DOHH2 (cell line): Measurements from ENCODE around the gene ARRB2.

Experiments
- H3F3A ChIP-seq: fragments of 200-600 bp; sonication (generic), shearing (Covaris generic); 2 replicates; pipeline ENCODE4 v1.6.0; 2016; ENCODE audit warnings: antibody characterized with exemption, mild to moderate bottlenecking; ENCODE audit not compliant: control insufficient read depth, insufficient read depth
- H3K27ac ChIP-seq: fragments of 200-600 bp; sonication (generic); 2 replicates; pipeline ENCODE4 v1.5.1; 2014; ENCODE audit warnings: low read depth, mild to moderate bottlenecking, low read length, moderate library complexity
- H3K27me3 ChIP-seq: fragments of 200-600 bp; sonication (generic); 2 replicates; pipeline ENCODE4 v1.6.1; 2014; ENCODE audit warnings: mild to moderate bottlenecking, low read length, mixed read lengths; ENCODE audit not compliant: control insufficient read depth
- H3K36me3 ChIP-seq: fragments of 200-600 bp; sonication (generic); 2 replicates; pipeline ENCODE4 v1.6.1; 2014; ENCODE audit warnings: mild to moderate bottlenecking, low read length, moderate library complexity, mixed read lengths; ENCODE audit not compliant: control insufficient read depth
- H3K4me1 ChIP-seq: fragments of 200-600 bp; sonication (generic); 2 replicates; pipeline ENCODE4 v1.6.1; 2014; ENCODE audit warnings: mild to moderate bottlenecking, low read length, mixed read lengths; ENCODE audit not compliant: control insufficient read depth
- H3K4me2 ChIP-seq: fragments of 200-600 bp; sonication (generic); 2 replicates; pipeline ENCODE4 v1.6.0; 2014; ENCODE audit warnings: mild to moderate bottlenecking, low read length, moderate library complexity
- H3K4me3 ChIP-seq: fragments of 200-600 bp; sonication (generic); 2 replicates; pipeline ENCODE4 v1.5.1; 2014; ENCODE audit warnings: mild to moderate bottlenecking, low read length, mixed read lengths
- H3K79me2 ChIP-seq: fragments of 200-600 bp; sonication (generic); 2 replicates; pipeline ENCODE4 v1.6.1; 2014; ENCODE audit warnings: mild to moderate bottlenecking, low read length, mixed read lengths; ENCODE audit not compliant: control insufficient read depth
- H3K9me2 ChIP-seq: fragments of 200-600 bp; sonication (generic); replicated peaks from 2 replicates; pipeline ENCODE4 v1.6.1; 2014; ENCODE audit warnings: mild to moderate bottlenecking, low read length, mixed read lengths; ENCODE audit not compliant: control insufficient read depth
- H3K9me3 ChIP-seq: fragments of 200-600 bp; sonication (generic); 2 replicates; pipeline ENCODE4 v1.6.1; 2014; ENCODE audit warnings: antibody characterized with exemption, low read length, mixed read lengths; ENCODE audit not compliant: control insufficient read depth, insufficient read depth
- H4K20me1 ChIP-seq: fragments of 200-600 bp; sonication (generic); 2 replicates; pipeline ENCODE4 v1.6.0; 2014; ENCODE audit warnings: low read depth, mild to moderate bottlenecking, antibody characterized with exemption, low read length, moderate library complexity; ENCODE audit not compliant: control insufficient read depth, insufficient read depth
- CTCF ChIP-seq: fragments of 200-600 bp; sonication (generic); IDR thresholded peaks from one replicate; pipeline ENCODE4 v1.5.1; 2014; ENCODE audit warnings: antibody characterized with exemption, mild to moderate bottlenecking, low read depth, low read length; ENCODE audit not compliant: poor library complexity, severe bottlenecking
- EZH2phosphoT487 ChIP-seq: fragments of 200-600 bp; sonication (generic); IDR thresholded peaks from 2 replicates; pipeline ENCODE4 v1.6.1; 2017; ENCODE audit warnings: borderline replicate concordance, mild to moderate bottlenecking, antibody characterized with exemption, low read length, moderate library complexity, mixed read lengths

Gene ARRB2

DNA sequence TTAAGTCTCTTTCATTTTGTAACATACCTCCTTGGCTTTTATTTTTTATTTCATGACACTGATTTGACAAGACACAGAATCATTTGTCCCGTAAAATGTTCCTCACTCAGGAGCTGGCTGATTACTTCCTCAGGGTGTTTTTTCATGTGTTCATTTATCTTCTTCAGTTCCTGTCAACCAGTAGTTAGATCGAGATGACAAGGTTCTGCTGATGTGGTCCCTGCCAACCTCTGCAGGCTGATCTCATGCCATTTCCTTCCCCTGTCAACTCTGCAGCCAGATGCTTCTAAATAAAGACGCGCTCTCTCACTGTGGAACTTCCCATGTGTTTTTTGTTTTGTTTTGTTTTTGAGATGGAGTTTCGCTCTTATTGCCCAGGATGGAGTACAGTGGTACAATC is 37.4 kb downstream of the ARRB2 start:
- Histone ChIP-seq H3K4me2 (peak overlapping the region; percentile 42), H3K9me2 (no peaks in the 10 kb centered on the region), H4K20me1 (no peaks in the 10 kb centered on the region), H3K36me3 (no peaks in the 10 kb centered on the region), H3K4me1 (peaks cover 11% of the 10 kb centered on the region), H3K9me3 (no peaks in the 10 kb centered on the region), H3K27me3 (peaks cover 16% of the 10 kb centered on the region), H3K79me2 (no peaks in the 10 kb centered on the region), H3K27ac (no peak overlapping the region), H3K4me3 (no peak overlapping the region), H3F3A (no peaks in the 10 kb centered on the region)
- TF ChIP-seq EZH2phosphoT487 (no peak), CTCF (no peak)

GRCh38 chr17:4748686-4749085 is 38.3 kb downstream of the ARRB2 start:
- Histone ChIP-seq H3K79me2 (no peaks in the 10 kb centered on the region), H3K4me1 (peaks cover 11% of the 10 kb centered on the region), H4K20me1 (no peaks in the 10 kb centered on the region), H3K36me3 (no peaks in the 10 kb centered on the region), H3K4me2 (no peak overlapping the region), H3K9me3 (no peaks in the 10 kb centered on the region), H3K4me3 (no peak overlapping the region), H3K27me3 (peaks cover 17% of the 10 kb centered on the region), H3K27ac (no peak overlapping the region), H3K9me2 (no peaks in the 10 kb centered on the region), H3F3A (no peaks in the 10 kb centered on the region)
- TF ChIP-seq CTCF (no peak), EZH2phosphoT487 (no peak)

- H3K36me3 ChIP-seq: no peaks in the 10 kb centered on the region
- peaks cover 24% of the 10 kb centered on the region for H3K27me3 ChIP-seq
- no peaks in the 10 kb centered on the region for H3F3A ChIP-seq
- H3K4me2 ChIP-seq: no peak overlapping the region
- H3K4me3 ChIP-seq: no peak overlapping the region
- H3K4me1 ChIP-seq: peaks cover 11% of the 10 kb centered on the region
- no peak overlapping the region for H3K27ac ChIP-seq
- H3K9me3 ChIP-seq: no peaks in the 10 kb centered on the region
- no peaks in the 10 kb centered on the region for H4K20me1 ChIP-seq
- no peaks in the 10 kb centered on the region for H3K9me2 ChIP-seq
- TF ChIP-seq EZH2phosphoT487 (no peak), CTCF (no peak)
- no peaks in the 10 kb centered on the region for H3K79me2 ChIP-seq
These were observed 40.2 kb downstream of the ARRB2 start for GRCh38 chr17:4750606-4751005.

- H3K36me3 ChIP-seq: no peaks in the 10 kb centered on the region
- no peak overlapping the region for H3K27ac ChIP-seq
- TF ChIP-seq CTCF: no peak
- TF ChIP-seq EZH2phosphoT487: no peak
- H3K9me2 ChIP-seq: no peaks in the 10 kb centered on the region
- no peaks in the 10 kb centered on the region for H3K9me3 ChIP-seq
- H3F3A ChIP-seq: no peaks in the 10 kb centered on the region
- no peak overlapping the region for H3K4me3 ChIP-seq
- H3K4me2 ChIP-seq: no peak overlapping the region
- no peaks in the 10 kb centered on the region for H4K20me1 ChIP-seq
- peaks cover 33% of the 10 kb centered on the region for H3K27me3 ChIP-seq
- H3K79me2 ChIP-seq: no peaks in the 10 kb centered on the region
- peaks cover 11% of the 10 kb centered on the region for H3K4me1 ChIP-seq
These were observed 41.5 kb downstream of the ARRB2 start for GRCh38 chr17:4751932-4752331.
